Neuron (in vitro differentiated cells): ENCODE results near the gene LDLRAD4.

Source experiments
- H2AFZ ChIP-seq: one replicate; pipeline ENCODE4 v1.6.1; 2013; ENCODE audit warnings: low read depth, mild to moderate bottlenecking, inconsistent platforms, low read length, moderate library complexity
- H3K27me3 ChIP-seq: one replicate; pipeline ENCODE4 v1.6.1; 2013; ENCODE audit warnings: low read length; ENCODE audit not compliant: insufficient read depth
- H3K36me3 ChIP-seq: one replicate; pipeline ENCODE4 v1.6.1; 2013; ENCODE audit warnings: low read length; ENCODE audit not compliant: insufficient read depth
- H3K4me1 ChIP-seq: one replicate; pipeline ENCODE4 v1.6.1; 2013; ENCODE audit warnings: low read length; ENCODE audit not compliant: insufficient read depth
- H3K4me3 ChIP-seq: 2 replicates; pipeline ENCODE4 v1.5.1; 2013; ENCODE audit warnings: mild to moderate bottlenecking, low read length, moderate library complexity
- H3K9me3 ChIP-seq: one replicate; pipeline ENCODE4 v1.6.1; 2013; ENCODE audit warnings: low read length

Gene LDLRAD4

GRCh38 chr18:13296867-13297574 is 78.5 kb downstream of the LDLRAD4 start:
- Histone ChIP-seq H3K4me1 (no peaks in the 10 kb centered on the region), H3K9me3 (no peaks in the 10 kb centered on the region), H2AFZ (no peak overlapping the region), H3K36me3 (no peaks in the 10 kb centered on the region), H3K4me3 (no peak overlapping the region), H3K27me3 (no peaks in the 10 kb centered on the region)

GRCh38 chr18:13298262-13298661 is 79.7 kb downstream of the LDLRAD4 start:
- H3K9me3 ChIP-seq, result no peaks in the 10 kb centered on the region
- H2AFZ ChIP-seq, result no peak overlapping the region
- H3K4me3 ChIP-seq, result no peak overlapping the region
- H3K36me3 ChIP-seq, result no peaks in the 10 kb centered on the region
- H3K27me3 ChIP-seq, result no peaks in the 10 kb centered on the region
- H3K4me1 ChIP-seq, result no peaks in the 10 kb centered on the region

GRCh38 chr18:13300029-13300428 is 81.5 kb downstream of the LDLRAD4 start:
- H3K36me3 ChIP-seq, result no peaks in the 10 kb centered on the region
- no peak overlapping the region for H3K4me3 ChIP-seq
- no peaks in the 10 kb centered on the region for H3K27me3 ChIP-seq
- H2AFZ ChIP-seq, result no peak overlapping the region
- no peaks in the 10 kb centered on the region for H3K9me3 ChIP-seq
- no peaks in the 10 kb centered on the region for H3K4me1 ChIP-seq

DNA sequence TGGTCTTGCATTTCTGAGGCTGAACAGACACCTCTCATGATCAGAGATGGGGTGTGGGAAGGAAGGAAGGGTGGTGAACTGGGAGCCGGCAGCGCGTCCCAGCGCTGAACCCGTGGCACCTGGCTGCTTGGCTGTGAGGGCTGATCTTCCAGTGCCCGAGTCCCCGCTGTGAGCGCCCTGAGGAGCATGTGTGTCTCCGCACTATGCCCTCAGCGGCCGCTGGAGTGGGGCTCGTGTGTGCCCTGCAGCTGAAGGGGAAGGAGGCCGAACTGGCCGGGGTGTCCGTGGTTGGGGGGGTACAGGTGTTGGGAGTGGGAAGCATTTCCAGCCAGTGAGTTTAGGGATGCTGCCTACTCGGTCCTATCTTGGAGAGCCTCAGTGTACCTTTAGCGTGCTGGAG is 82.2 kb downstream of the LDLRAD4 start:
- Histone ChIP-seq H3K36me3 (no peaks in the 10 kb centered on the region), H3K4me3 (no peak overlapping the region), H3K27me3 (no peaks in the 10 kb centered on the region), H3K9me3 (no peaks in the 10 kb centered on the region), H2AFZ (no peak overlapping the region), H3K4me1 (no peaks in the 10 kb centered on the region)

- H3K27me3 ChIP-seq, result no peaks in the 10 kb centered on the region
- H3K4me1 ChIP-seq, result no peaks in the 10 kb centered on the region
- no peaks in the 10 kb centered on the region for H3K36me3 ChIP-seq
- no peak overlapping the region for H2AFZ ChIP-seq
- H3K4me3 ChIP-seq, result no peak overlapping the region
- no peaks in the 10 kb centered on the region for H3K9me3 ChIP-seq
Measured at GRCh38 chr18:13302040-13302439, 83.5 kb downstream of the LDLRAD4 start.

DNA sequence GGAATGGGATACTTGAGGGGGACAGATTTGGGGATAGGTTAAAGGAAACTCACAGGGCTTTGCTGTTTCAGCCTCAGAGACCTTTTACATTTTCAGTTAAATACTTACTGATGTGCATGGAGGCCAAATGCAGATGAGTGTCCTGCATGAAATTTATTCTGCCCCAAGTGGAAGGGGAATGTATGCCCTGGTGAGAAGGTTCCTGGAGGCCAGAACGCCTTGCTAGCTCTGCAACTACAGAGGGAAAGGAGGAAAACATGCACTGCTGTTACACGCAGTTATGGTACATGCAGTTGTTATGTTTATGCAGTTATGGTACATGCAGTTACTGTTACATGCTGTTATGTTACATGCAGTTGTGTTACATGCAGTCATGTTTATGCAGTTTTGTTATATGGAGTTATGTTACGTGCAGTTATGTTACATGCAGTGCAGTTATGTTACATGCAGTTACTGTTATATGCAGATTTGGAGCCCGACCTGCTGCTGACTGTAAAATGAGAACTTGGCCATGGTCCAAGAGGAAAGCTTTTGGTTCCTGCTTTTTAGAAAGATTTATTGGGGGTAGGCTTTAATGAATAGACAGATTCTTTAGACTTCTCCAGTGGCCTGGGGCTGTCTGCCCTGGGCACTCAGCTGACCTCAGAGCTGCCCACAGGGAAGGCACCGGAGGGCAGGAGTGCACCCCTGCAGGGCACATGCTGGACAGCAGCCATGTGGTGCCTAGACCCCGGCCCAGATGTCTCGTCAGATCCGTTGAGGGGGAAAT is 84.1 kb downstream of the LDLRAD4 start:
- Histone ChIP-seq H2AFZ (no peak overlapping the region), H3K4me1 (no peaks in the 10 kb centered on the region), H3K36me3 (no peaks in the 10 kb centered on the region), H3K27me3 (no peaks in the 10 kb centered on the region), H3K4me3 (no peak overlapping the region), H3K9me3 (no peaks in the 10 kb centered on the region)

GRCh38 chr18:13303756-13304364 is 85.3 kb downstream of the LDLRAD4 start:
- Histone ChIP-seq H3K9me3 (no peaks in the 10 kb centered on the region), H3K27me3 (no peaks in the 10 kb centered on the region), H2AFZ (no peak overlapping the region), H3K4me3 (no peak overlapping the region), H3K36me3 (no peaks in the 10 kb centered on the region), H3K4me1 (no peaks in the 10 kb centered on the region)

- Histone ChIP-seq H3K9me3 (no peaks in the 10 kb centered on the region), H3K27me3 (no peaks in the 10 kb centered on the region), H3K4me1 (no peaks in the 10 kb centered on the region), H2AFZ (no peak overlapping the region), H3K36me3 (no peaks in the 10 kb centered on the region), H3K4me3 (no peak overlapping the region)
Measured at GRCh38 chr18:13305301-13305700, 86.7 kb downstream of the LDLRAD4 start.

GRCh38 chr18:13306583-13306982 is 88.0 kb downstream of the LDLRAD4 start:
- H3K4me1 ChIP-seq, result no peaks in the 10 kb centered on the region
- H3K27me3 ChIP-seq, result no peaks in the 10 kb centered on the region

GRCh38 chr18:13308369-13308768 is 89.8 kb downstream of the LDLRAD4 start:
- Histone ChIP-seq H2AFZ (no peak overlapping the region), H3K4me1 (no peaks in the 10 kb centered on the region), H3K4me3 (no peak overlapping the region), H3K9me3 (no peaks in the 10 kb centered on the region), H3K36me3 (no peaks in the 10 kb centered on the region), H3K27me3 (no peaks in the 10 kb centered on the region)

More at GRCh38 chr18:13306583-13306982, 88.0 kb downstream of the LDLRAD4 start:
- Histone ChIP-seq H2AFZ (no peak overlapping the region), H3K9me3 (no peaks in the 10 kb centered on the region), H3K4me3 (no peak overlapping the region), H3K36me3 (no peaks in the 10 kb centered on the region)

DNA sequence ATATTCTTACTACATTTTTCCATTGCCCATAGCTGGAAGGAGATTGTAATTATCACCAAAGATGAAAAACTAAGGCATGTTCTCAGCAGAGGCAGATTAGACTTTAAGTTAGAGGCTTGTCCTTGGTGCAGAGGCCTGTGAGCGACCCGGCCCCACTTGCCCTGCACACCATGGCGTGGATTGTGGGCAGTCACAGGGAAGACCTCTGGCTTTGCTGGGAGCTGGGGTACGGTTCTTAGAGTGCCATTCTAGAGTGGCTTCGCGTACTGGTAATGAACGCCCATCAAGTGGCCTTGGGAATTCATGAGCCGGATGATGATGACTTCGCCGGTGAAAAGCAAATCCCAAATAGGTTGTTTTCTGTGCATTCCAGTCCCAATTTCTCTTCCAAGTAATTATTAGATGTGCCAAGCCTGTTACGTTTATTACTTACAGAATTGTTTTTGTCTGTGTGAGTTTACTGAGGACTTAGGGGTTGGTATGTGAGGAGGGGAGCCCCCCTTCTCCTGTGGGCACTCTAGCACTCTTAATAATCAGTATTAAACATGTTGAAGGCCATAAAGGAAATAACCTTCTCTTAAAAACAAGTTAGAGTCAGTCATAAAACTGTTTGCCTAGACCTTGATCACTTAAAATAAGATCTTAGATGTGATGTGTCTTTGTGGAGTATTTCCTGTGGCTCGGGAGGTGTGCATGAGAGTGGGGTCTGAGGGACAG is 90.6 kb downstream of the LDLRAD4 start:
- H3K36me3 ChIP-seq, result no peaks in the 10 kb centered on the region
- H3K27me3 ChIP-seq, result no peaks in the 10 kb centered on the region
- H2AFZ ChIP-seq, result no peak overlapping the region
- H3K9me3 ChIP-seq, result no peaks in the 10 kb centered on the region
- H3K4me3 ChIP-seq, result no peak overlapping the region
- no peaks in the 10 kb centered on the region for H3K4me1 ChIP-seq

GRCh38 chr18:13309748-13310670 is 91.4 kb downstream of the LDLRAD4 start:
- Histone ChIP-seq H3K4me1 (no peaks in the 10 kb centered on the region), H3K9me3 (no peaks in the 10 kb centered on the region), H2AFZ (no peak overlapping the region), H3K27me3 (no peaks in the 10 kb centered on the region), H3K4me3 (no peak overlapping the region), H3K36me3 (no peaks in the 10 kb centered on the region)
